B cell (primary cell): ENCODE results near the gene EEF1A2. TPM values are rescaled to one million over a fixed set of nuclear protein-coding genes. Genes with fewer than 3 reads are reported as not detected.
A peak's percentile ranks its signal among the peaks of the same experiment; 100 is the strongest.

ENCODE experiments used
- ATAC-seq: fragments of 200-7000 bp; cut with Tn5 transposase; one replicate; pipeline ENCODE4 v1.10.0; 2021; ENCODE audit warnings: low read depth, mild to moderate bottlenecking, moderate number of reproducible peaks, moderate library complexity
- CTCF ChIA-PET: fragments of 350-600 bp; sonication (Branson Sonifier 250); formaldehyde crosslinking; loops from one replicate; lab custom pipeline; 2021; ENCODE audit warnings: antibody characterized with exemption, inconsistent platforms; lab: Charles Lee
- POLR2A ChIA-PET: fragments of 350-600 bp; sonication (Branson Sonifier 250); formaldehyde crosslinking; loops from one replicate; lab custom pipeline; 2021; ENCODE audit warnings: antibody characterized with exemption; lab: Charles Lee
- DNase-seq: peaks from one replicate; pipeline ENCODE4 v3.0.0; 2013
- H2AFZ ChIP-seq: 2 replicates; pipeline ENCODE4 v1.6.1; 2012; ENCODE audit warnings: mild to moderate bottlenecking, low read depth, low read length; ENCODE audit not compliant: insufficient read depth, poor library complexity, severe bottlenecking
- H3K27ac ChIP-seq, 2 donors: 1 replicate in 1 of 2; 2 replicates in 1 of 2; pipeline ENCODE4 v1.5.1; 2012 to 2013; ENCODE audit warnings: low read length in 2 of 2, mild to moderate bottlenecking in 2 of 2, moderate library complexity in 1 of 2
- H3K27me3 ChIP-seq, 4 experiments: fragments of 200-600 bp in 1 of 4; sonication (generic) in 1 of 4; replicated peaks in 1 of 4; 1 replicate in 2 of 4; 2 replicates in 2 of 4; pipeline versions ENCODE4 v1.6.1 to v1.7.0; 2013 to 2016; ENCODE audit warnings: low read length in 3 of 4, mild to moderate bottlenecking in 2 of 4, mixed read lengths in 1 of 4, moderate library complexity in 1 of 4; ENCODE audit not compliant: insufficient read depth in 4 of 4, control insufficient read depth in 3 of 4; ENCODE audit errors: control extremely low read depth in 1 of 4
- H3K36me3 ChIP-seq, 2 experiments: replicated peaks in 1 of 2; 1 replicate in 1 of 2; 2 replicates in 1 of 2; pipeline versions ENCODE4 v1.6.1 to v1.7.1; 2013; ENCODE audit warnings: low read length in 1 of 2; ENCODE audit not compliant: insufficient read depth in 2 of 2, control insufficient read depth in 1 of 2; ENCODE audit errors: control extremely low read depth in 1 of 2, extremely low read depth in 1 of 2
- H3K4me1 ChIP-seq, 2 donors: fragments of 200-600 bp in 1 of 2; sonication (generic) in 1 of 2; 1 replicate in 1 of 2; 2 replicates in 1 of 2; pipeline versions ENCODE4 v1.5.1 to v1.6.1; 2013 to 2017; ENCODE audit warnings: low read length in 2 of 2; ENCODE audit not compliant: control insufficient read depth in 2 of 2, insufficient read depth in 2 of 2
- H3K4me2 ChIP-seq: replicated peaks from 2 replicates; pipeline ENCODE3; 2012; ENCODE audit warnings: mild to moderate bottlenecking, low read depth, low read length; ENCODE audit not compliant: poor library complexity, severe bottlenecking
- H3K4me3 ChIP-seq, 5 experiments: fragments of 200-600 bp in 1 of 5; sonication (generic) in 1 of 5; 1 replicate in 3 of 5; 2 replicates in 2 of 5; pipeline versions ENCODE4 v1.5.1 to v1.7.0; 2011 to 2016; ENCODE audit warnings: low read length in 4 of 5, mild to moderate bottlenecking in 4 of 5, low read depth in 2 of 5, control low read depth in 1 of 5, moderate library complexity in 1 of 5; ENCODE audit not compliant: insufficient read depth in 1 of 5; ENCODE audit errors: control extremely low read depth in 1 of 5, extremely low read depth in 1 of 5
- H3K79me2 ChIP-seq: fragments of 200-600 bp; sonication (generic); one replicate; pipeline ENCODE4 v1.6.0; 2016; ENCODE audit warnings: low read length; ENCODE audit not compliant: control insufficient read depth, insufficient read depth
- H3K9ac ChIP-seq: fragments of 200-600 bp; sonication (generic); 2 replicates; pipeline ENCODE4 v1.6.1; 2017; ENCODE audit warnings: mild to moderate bottlenecking, low read length, moderate library complexity
- H3K9me3 ChIP-seq, 3 donors: one replicate each; pipeline versions ENCODE4 v1.6.1 to v1.7.1; 2013; ENCODE audit warnings: low read length in 2 of 3; ENCODE audit not compliant: control insufficient read depth in 2 of 3, insufficient read depth in 1 of 3; ENCODE audit errors: control extremely low read depth in 1 of 3
- H4K20me1 ChIP-seq: 2 replicates; pipeline ENCODE4 v1.6.0; 2012; ENCODE audit warnings: mild to moderate bottlenecking, low read length; ENCODE audit not compliant: insufficient read depth, control insufficient read depth, poor library complexity, severe bottlenecking
- H3K27ac Mint-ChIP-seq: one replicate; pipeline ENCODE4 v1.8.0; 2021; ENCODE audit warnings: mixed read lengths
- H3K27me3 Mint-ChIP-seq: one replicate; pipeline ENCODE4 v1.8.0; 2021; ENCODE audit warnings: mixed read lengths
- H3K4me1 Mint-ChIP-seq: one replicate; pipeline ENCODE4 v1.8.0; 2021; ENCODE audit warnings: mixed read lengths
- H3K4me3 Mint-ChIP-seq: one replicate; pipeline ENCODE4 v1.8.0; 2021; ENCODE audit warnings: mixed read lengths
- H3K9me3 Mint-ChIP-seq: one replicate; pipeline ENCODE4 v1.8.0; 2022; ENCODE audit warnings: mixed read lengths; ENCODE audit not compliant: insufficient read depth
- CTCF ChIP-seq: fragments of 200-600 bp; IDR thresholded peaks from one replicate; pipeline ENCODE4 v1.8.0; 2022; ENCODE audit warnings: antibody characterized with exemption, mild to moderate bottlenecking
- EZH2 ChIP-seq: IDR thresholded peaks from 2 replicates; pipeline ENCODE4 v1.6.1; 2012; ENCODE audit warnings: borderline replicate concordance, low read depth, mild to moderate bottlenecking, moderate library complexity, low read length; ENCODE audit not compliant: insufficient read depth, poor library complexity, severe bottlenecking
- WGBS: methylation state at CpG from one replicate; pipeline ENCODE4 v1.1.5; 2013; ENCODE audit warnings: missing lambda C conversion rate; ENCODE audit not compliant: insufficient coverage; 5-methylcytosine and 5-hydroxymethylcytosine counted together
- intact Hi-C: fragments of 100-400 bp; cut with micrococcal nuclease; formaldehyde crosslinking; loops from one replicate; pipeline ENCODE4 v1.10.0; 2022
- polyA plus RNA-seq: library from polyadenylated mRNA; depleted of rRNA; stranded (reverse); fragments of >200 nt; gene quantifications from 2 replicates; pipeline ENCODE4 v1.2.3, GENCODE V29; 2012
- total RNA-seq, 2 donors: library from RNA; stranded (reverse); fragments of 120-200 nt in 1 of 2; gene quantifications; 1 replicate in 1 of 2; 2 replicates in 1 of 2; pipeline versions ENCODE4 v1.2.3 to v1.2.4, GENCODE V29; 2013 to 2022

The EEF1A2 gene
- total and polyA plus RNA-seq, 2 donors (not counting 1 experiment from before 2014, with no cell fraction given): 2.2 to 2.9 TPM

- H3K36me3 ChIP-seq: peaks cover 0 to 7% of the 10 kb centered on the region in 2 experiments
- 80% methylated on average over 31 of the region's 32 CpGs for WGBS
- peak overlapping the region; percentile 94 for H3K4me2 ChIP-seq
- Mint-ChIP-seq H3K9me3 (peaks cover 2% of the 10 kb centered on the region), H3K4me3 (peak overlapping the region; percentile 84), H3K4me1 (peaks cover 20% of the 10 kb centered on the region), H3K27me3 (peaks cover 4% of the 10 kb centered on the region), H3K27ac (peak overlapping the region; percentile 84)
- no peak for TF ChIP-seq EZH2
- no peak for TF ChIP-seq CTCF
- intact Hi-C loops: no loop called here
- H3K79me2 ChIP-seq: peaks cover 15% of the 10 kb centered on the region
- peaks cover 0 to 10% (median 3%) of the 10 kb centered on the region in 4 experiments for H3K27me3 ChIP-seq
- peak overlapping the region in 4 of 5 experiments; percentile 70 to 79 (median 75) for H3K4me3 ChIP-seq
- H3K27ac ChIP-seq: no peak overlapping the region
- ChIA-PET CTCF (interaction anchor here (2.3 kb wide), 2 partner anchors 19 to 22 kb away, joined by 8 to 9 read pairs; partner anchors contain the start of gene PTK6), POLR2A (no interaction called here)
- H2AFZ ChIP-seq: peak overlapping the region; percentile 96
- ATAC-seq (no peak), DNase-seq (no peak)
- H3K9me3 ChIP-seq: peaks cover 0 to 21% (median 5%) of the 10 kb centered on the region in 3 donors
- H4K20me1 ChIP-seq: peaks cover 29% of the 10 kb centered on the region
- H3K9ac ChIP-seq: peak overlapping the region; percentile 84
- peaks cover 16 to 23% of the 10 kb centered on the region in 2 donors for H3K4me1 ChIP-seq
These were observed 20.2 kb upstream of the EEF1A2 start for GRCh38 chr20:63518946-63519667.

GRCh38 chr20:63518351-63518861, 19.5 kb upstream of the EEF1A2 start:
- peaks cover 15% of the 10 kb centered on the region for H3K79me2 ChIP-seq
- 93% methylated on average over 17 of the region's 20 CpGs for WGBS
- peaks cover 0 to 14% (median 5%) of the 10 kb centered on the region in 3 donors for H3K9me3 ChIP-seq
- no peak overlapping the region for H2AFZ ChIP-seq
- Mint-ChIP-seq H3K9me3 (peaks cover 2% of the 10 kb centered on the region), H3K27ac (peak overlapping the region; percentile 43), H3K4me3 (peak overlapping the region; percentile 84), H3K27me3 (peaks cover 6% of the 10 kb centered on the region), H3K4me1 (peaks cover 18% of the 10 kb centered on the region)
- H3K36me3 ChIP-seq: peaks cover 0 to 7% of the 10 kb centered on the region in 2 experiments
- ATAC-seq: no peak
- peaks cover 16 to 23% of the 10 kb centered on the region in 2 donors for H3K4me1 ChIP-seq
- CTCF ChIA-PET: interaction anchor here (2.3 kb wide), 2 partner anchors 19 to 22 kb away, joined by 8 to 9 read pairs; partner anchors contain the start of gene PTK6
- no peak overlapping the region for H3K9ac ChIP-seq
- peak; percentile 23 for DNase-seq
- H4K20me1 ChIP-seq: peaks cover 25% of the 10 kb centered on the region
- TF ChIP-seq CTCF (no peak), EZH2 (no peak)
- intact Hi-C loops: no loop called here
- no peak overlapping the region for H3K27ac ChIP-seq
- H3K4me2 ChIP-seq: no peak overlapping the region
- H3K4me3 ChIP-seq: no peak overlapping the region
- POLR2A ChIA-PET: no interaction called here
- H3K27me3 ChIP-seq: peaks cover 0 to 10% (median 3%) of the 10 kb centered on the region in 4 experiments
